ENCODE results near the gene ZNF775. TPM values are rescaled to one million over a fixed set of nuclear protein-coding genes. Genes with fewer than 3 reads are reported as not detected.
A peak's percentile ranks its signal among the peaks of the same experiment; 100 is the strongest.

The ZNF775 gene
- total and polyA plus RNA-seq, 2 of the 13 experiments (the other 11 are each of a cell fraction or from before 2014, with no cell fraction given), result 3.1 to 3.2 TPM

DNA sequence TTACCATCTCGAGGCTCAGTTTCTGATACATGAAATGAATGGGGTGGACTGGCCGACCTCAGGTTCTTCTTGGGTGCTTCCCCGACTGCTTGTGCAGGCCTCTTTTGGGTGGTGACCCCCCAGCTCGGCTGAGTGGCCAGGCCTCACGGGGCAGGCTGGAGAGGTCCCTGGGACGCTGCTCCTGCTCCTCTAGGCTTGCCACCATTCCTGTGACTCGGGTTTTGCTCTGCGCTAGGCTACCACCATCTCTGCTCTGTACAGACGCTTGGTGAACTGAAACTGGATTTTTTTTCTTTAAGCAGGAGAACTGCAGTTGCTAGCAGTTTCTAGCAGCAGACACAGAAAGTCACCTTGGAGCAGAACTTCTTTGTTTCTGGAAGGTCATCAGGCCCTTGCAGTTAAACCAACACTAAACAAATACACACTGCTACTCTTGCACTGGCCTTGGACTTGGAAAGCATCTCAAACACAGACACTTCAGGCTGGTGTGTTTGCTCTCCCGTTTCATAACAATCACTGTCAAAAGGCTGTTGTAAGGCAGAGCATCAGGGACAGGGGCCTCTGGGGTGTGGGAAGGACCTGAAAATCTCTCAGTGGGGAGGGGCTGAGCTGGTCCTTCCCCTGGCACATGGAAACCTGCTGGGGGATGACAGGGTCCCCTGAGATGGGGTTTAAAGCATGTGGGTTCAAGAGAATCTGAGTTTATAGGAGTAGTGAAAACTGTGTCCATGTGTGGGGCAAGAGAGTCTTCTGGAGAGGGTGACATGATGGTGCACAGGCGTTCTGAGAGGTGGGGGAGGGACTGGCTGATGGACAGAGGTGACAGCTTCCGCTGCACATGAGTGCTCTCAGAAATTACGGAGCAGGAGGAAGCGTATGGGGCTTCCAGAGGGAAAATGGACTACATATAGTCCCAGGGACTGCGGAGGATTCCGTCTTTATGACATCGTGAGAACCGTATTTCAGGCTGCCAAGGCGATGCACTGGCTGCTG is 36.3 kb downstream of the ZNF775 start (continued):
- TF ChIP-seq, protein P1, sequence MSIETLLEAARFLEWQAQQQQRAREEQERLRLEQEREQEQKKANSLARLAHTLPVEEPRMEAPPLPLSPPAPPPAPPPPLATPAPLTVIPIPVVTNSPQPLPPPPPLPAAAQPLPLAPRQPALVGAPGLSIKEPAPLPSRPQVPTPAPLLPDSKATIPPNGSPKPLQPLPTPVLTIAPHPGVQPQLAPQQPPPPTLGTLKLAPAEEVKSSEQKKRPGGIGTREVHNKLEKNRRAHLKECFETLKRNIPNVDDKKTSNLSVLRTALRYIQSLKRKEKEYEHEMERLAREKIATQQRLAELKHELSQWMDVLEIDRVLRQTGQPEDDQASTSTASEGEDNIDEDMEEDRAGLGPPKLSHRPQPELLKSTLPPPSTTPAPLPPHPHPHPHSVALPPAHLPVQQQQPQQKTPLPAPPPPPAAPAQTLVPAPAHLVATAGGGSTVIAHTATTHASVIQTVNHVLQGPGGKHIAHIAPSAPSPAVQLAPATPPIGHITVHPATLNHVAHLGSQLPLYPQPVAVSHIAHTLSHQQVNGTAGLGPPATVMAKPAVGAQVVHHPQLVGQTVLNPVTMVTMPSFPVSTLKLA (IDR thresholded peaks at IDR 0.05), result no peak
- peak; percentile 65; the same call in 1 of the 2 replicates for TF ChIP-seq MIER2 (CRISPR knock-in tag; IDR thresholded peaks at IDR 0.05)
- TF ChIP-seq, protein P2, sequence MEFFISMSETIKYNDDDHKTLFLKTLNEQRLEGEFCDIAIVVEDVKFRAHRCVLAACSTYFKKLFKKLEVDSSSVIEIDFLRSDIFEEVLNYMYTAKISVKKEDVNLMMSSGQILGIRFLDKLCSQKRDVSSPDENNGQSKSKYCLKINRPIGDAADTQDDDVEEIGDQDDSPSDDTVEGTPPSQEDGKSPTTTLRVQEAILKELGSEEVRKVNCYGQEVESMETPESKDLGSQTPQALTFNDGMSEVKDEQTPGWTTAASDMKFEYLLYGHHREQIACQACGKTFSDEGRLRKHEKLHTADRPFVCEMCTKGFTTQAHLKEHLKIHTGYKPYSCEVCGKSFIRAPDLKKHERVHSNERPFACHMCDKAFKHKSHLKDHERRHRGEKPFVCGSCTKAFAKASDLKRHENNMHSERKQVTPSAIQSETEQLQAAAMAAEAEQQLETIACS (CRISPR knock-in tag; IDR thresholded peaks at IDR 0.05), result no peak
- no peak for TF ChIP-seq SNRNP70 (IDR thresholded peaks at IDR 0.05; ENCODE audit: low read depth, low read length)
- TF ChIP-seq TAF15 (IDR thresholded peaks at IDR 0.05; ENCODE audit: low read depth, low read length, poor library complexity, severe bottlenecking), result no peak
- no peak for TF ChIP-seq ZNF572 (CRISPR knock-in tag; IDR thresholded peaks at IDR 0.05)
- TF ChIP-seq, protein P3, sequence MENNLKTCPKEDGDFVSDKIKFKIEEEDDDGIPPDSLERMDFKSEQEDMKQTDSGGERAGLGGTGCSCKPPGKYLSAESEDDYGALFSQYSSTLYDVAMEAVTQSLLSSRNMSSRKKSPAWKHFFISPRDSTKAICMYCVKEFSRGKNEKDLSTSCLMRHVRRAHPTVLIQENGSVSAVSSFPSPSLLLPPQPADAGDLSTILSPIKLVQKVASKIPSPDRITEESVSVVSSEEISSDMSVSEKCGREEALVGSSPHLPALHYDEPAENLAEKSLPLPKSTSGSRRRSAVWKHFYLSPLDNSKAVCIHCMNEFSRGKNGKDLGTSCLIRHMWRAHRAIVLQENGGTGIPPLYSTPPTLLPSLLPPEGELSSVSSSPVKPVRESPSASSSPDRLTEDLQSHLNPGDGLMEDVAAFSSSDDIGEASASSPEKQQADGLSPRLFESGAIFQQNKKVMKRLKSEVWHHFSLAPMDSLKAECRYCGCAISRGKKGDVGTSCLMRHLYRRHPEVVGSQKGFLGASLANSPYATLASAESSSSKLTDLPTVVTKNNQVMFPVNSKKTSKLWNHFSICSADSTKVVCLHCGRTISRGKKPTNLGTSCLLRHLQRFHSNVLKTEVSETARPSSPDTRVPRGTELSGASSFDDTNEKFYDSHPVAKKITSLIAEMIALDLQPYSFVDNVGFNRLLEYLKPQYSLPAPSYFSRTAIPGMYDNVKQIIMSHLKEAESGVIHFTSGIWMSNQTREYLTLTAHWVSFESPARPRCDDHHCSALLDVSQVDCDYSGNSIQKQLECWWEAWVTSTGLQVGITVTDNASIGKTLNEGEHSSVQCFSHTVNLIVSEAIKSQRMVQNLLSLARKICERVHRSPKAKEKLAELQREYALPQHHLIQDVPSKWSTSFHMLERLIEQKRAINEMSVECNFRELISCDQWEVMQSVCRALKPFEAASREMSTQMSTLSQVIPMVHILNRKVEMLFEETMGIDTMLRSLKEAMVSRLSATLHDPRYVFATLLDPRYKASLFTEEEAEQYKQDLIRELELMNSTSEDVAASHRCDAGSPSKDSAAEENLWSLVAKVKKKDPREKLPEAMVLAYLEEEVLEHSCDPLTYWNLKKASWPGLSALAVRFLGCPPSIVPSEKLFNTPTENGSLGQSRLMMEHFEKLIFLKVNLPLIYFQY (CRISPR knock-in tag; IDR thresholded peaks at IDR 0.05; ENCODE audit: borderline replicate concordance), result no peak
- TF ChIP-seq ZNF768 (CRISPR knock-in tag; IDR thresholded peaks at IDR 0.05), result no peak
- TF ChIP-seq NFIC (IDR thresholded peaks at IDR 0.05; ENCODE audit: low read length), result 0 out of 2 replicates have a peak, but pooled peaks have one; percentile 45
- TF ChIP-seq SETDB1 (CRISPR knock-in tag; IDR thresholded peaks at IDR 0.05; ENCODE audit: borderline replicate concordance), result no peak
- peak; percentile 84 for TF ChIP-seq HHEX (CRISPR knock-in tag; IDR thresholded peaks at IDR 0.05)
- TF ChIP-seq, protein P4, sequence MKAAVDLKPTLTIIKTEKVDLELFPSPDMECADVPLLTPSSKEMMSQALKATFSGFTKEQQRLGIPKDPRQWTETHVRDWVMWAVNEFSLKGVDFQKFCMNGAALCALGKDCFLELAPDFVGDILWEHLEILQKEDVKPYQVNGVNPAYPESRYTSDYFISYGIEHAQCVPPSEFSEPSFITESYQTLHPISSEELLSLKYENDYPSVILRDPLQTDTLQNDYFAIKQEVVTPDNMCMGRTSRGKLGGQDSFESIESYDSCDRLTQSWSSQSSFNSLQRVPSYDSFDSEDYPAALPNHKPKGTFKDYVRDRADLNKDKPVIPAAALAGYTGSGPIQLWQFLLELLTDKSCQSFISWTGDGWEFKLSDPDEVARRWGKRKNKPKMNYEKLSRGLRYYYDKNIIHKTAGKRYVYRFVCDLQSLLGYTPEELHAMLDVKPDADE (CRISPR knock-in tag; IDR thresholded peaks at IDR 0.05), result no peak
- TF ChIP-seq ETV6 (CRISPR knock-in tag; conservative IDR thresholded peaks at IDR 0.05), result no peak
- peak; percentile 44; the same call in 1 of the 2 replicates for TF ChIP-seq ZBTB38 (CRISPR knock-in tag; IDR thresholded peaks at IDR 0.05)
- no peak for TF ChIP-seq ISX (CRISPR knock-in tag; conservative IDR thresholded peaks at IDR 0.05)
